ENCODE results near the gene PER2. TPM values are rescaled to one million over a fixed set of nuclear protein-coding genes. Genes with fewer than 3 reads are reported as not detected.

PER2 gene
- total and polyA plus RNA-seq, 2 donors (not counting 3 experiments of a cell fraction or from before 2014, with no cell fraction given), result 0.86 to 3.8 TPM

DNA sequence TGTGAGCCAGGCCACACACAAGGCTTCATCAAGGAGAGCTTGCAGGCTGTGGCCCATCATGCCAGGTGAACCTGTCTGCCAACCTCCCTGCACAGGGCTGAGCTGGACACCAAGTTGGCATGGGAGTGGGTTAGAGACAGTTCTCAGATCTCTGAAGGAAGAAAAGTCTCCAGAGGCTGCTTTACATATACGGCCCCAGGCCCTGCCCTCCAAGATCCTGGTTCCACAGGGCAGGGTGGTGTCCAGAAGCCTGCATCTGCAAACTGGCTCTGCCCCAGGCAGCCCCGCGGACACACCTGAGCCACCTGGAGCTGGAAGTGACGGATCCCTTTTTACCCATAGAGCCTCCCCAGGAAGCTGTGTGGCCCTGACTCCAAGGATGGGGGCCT, 24.3 kb downstream of the PER2 start:
- ChIA-PET CTCF (interaction anchor here (0.8 to 3.2 kb wide), 33 partner anchors 9 to 751 kb away, joined by 3 to 74 read pairs (median 8); partner anchors contain the start of genes ERFE, HES6, PER2 and RAMP1), POLR2A (interaction anchor here (0.6 kb wide), 1 partner anchor 202 kb away, joined by 5 read pairs; no protein-coding TSS in a partner anchor)
- H3K9ac ChIP-seq (replicated peaks; ENCODE audit: extremely low read depth, insufficient read depth, low read length), result no peak overlapping the region
- no peak overlapping the region for H3K27ac ChIP-seq (ENCODE audit: insufficient read depth, low read depth, low read length)
- intact Hi-C loops (cut with micrococcal nuclease), result loop anchor here (5.0 to 10.0 kb wide), 3 partner anchors 297 to 749 kb away; partner anchors contain the start of gene UBE2F
- no peaks in the 10 kb centered on the region for H3K36me3 ChIP-seq (ENCODE audit: control insufficient read depth in 2 of 2, extremely low read depth in 1 of 2, insufficient read depth in 2 of 2, low read length in 2 of 2)
- H4K20me1 ChIP-seq (replicated peaks; ENCODE audit: control insufficient read depth, extremely low read depth, insufficient read depth, low read length), result no peaks in the 10 kb centered on the region
- TF ChIP-seq EZH2 (IDR thresholded peaks at IDR 0.05; ENCODE audit: borderline replicate concordance, low read depth, low read length, severe bottlenecking), result no peak
- TF ChIP-seq, protein P1, sequence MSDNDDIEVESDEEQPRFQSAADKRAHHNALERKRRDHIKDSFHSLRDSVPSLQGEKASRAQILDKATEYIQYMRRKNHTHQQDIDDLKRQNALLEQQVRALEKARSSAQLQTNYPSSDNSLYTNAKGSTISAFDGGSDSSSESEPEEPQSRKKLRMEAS (IDR thresholded peaks at IDR 0.05; ENCODE audit: insufficient read depth, insufficient read length), result no peak
- TF ChIP-seq MYC (IDR thresholded peaks at IDR 0.05; ENCODE audit: low read depth, low read length), result no peak
- TF ChIP-seq GATA2 (IDR thresholded peaks at IDR 0.05; ENCODE audit: insufficient read depth, insufficient read length, low read depth, low read length), result no peak
- TF ChIP-seq CTCF (IDR thresholded peaks at IDR 0.05; ENCODE audit: extremely low read depth in 1 of 2, insufficient read depth in 1 of 2, low read depth in 1 of 2, low read length in 2 of 2), result no peak
- no peak for TF ChIP-seq FOS (IDR thresholded peaks at IDR 0.05; ENCODE audit: borderline replicate concordance, insufficient read depth, low read length)
- TF ChIP-seq POLR2A (IDR thresholded peaks at IDR 0.05; ENCODE audit: low read depth, low read length), result no peak
- no peak for TF ChIP-seq JUN (IDR thresholded peaks at IDR 0.05; ENCODE audit: borderline replicate concordance, insufficient read depth, insufficient read length, low read depth)
- no peak for TF ChIP-seq POLR2AphosphoS5 (IDR thresholded peaks at IDR 0.05; ENCODE audit: insufficient read depth, low read depth, low read length)
- no peak overlapping the region for H2AFZ ChIP-seq (ENCODE audit: low read depth, low read length)
- H3K79me2 ChIP-seq (ENCODE audit: control insufficient read depth, insufficient read depth, low read length), result no peaks in the 10 kb centered on the region
- H3K4me3 ChIP-seq (replicated peaks in 1 of 3; ENCODE audit: insufficient read depth in 1 of 3, low read depth in 1 of 3, low read length in 3 of 3), result no peak overlapping the region
- FAIRE-seq (no peak), DNase-seq (ENCODE audit: low read depth, low spot score) (no peak)
- dilution Hi-C loops (cut with MboI; ENCODE audit: extremely low pct_ligation_motif_present, low sequenced_read_pairs), result no loop called here
- H3K4me1 ChIP-seq (ENCODE audit: control insufficient read depth, extremely low read depth, insufficient read depth, low read length), result peaks cover 15% of the 10 kb centered on the region
- H3K9me1 ChIP-seq (replicated peaks; ENCODE audit: control insufficient read depth, extremely low read depth, insufficient read depth, low read length), result no peaks in the 10 kb centered on the region
- no peaks in the 10 kb centered on the region for H3K27me3 ChIP-seq (ENCODE audit: control insufficient read depth in 2 of 2, insufficient read depth in 2 of 2, low read length in 2 of 2)
- no TSS peak for BruUV-seq (replicated peaks)
- no peaks in the 10 kb centered on the region for H3K9me3 ChIP-seq (replicated peaks; ENCODE audit: control insufficient read depth, insufficient read depth, low read length)
- no peak overlapping the region for H3K4me2 ChIP-seq (ENCODE audit: insufficient read depth, low read length)
